ENCODE measurements around the gene MNT.

DNA sequence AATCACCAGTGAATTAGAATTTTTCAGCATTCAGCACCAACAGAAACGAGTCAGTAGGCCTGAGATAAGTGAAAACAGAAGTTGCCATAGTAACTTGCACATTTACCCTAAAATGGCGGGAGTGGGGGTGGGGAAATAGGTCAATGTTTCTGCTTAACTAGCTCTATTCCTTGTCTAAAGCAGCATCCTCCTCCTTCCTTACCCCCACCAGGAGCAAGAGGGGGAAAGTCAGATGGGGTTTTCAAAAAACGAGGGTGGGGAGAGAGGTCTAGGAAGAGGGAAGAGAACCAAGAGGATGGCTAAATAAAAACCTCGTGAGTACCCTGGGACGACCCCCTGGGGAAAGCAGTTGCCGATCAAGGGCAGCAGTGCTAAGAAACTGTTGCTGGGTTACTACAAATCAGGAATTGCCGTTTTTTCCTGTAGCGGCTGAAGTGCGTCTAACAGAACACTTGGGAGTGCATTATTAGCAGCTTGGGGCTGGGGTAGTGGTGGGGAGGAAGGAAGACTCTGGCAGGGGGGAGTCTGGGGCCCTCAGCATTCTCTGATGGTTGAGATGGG lies 34.4 kb upstream of the MNT start:
- TF ChIP-seq CTCF (IDR thresholded peaks at IDR 0.05) (no peak), ZFX (IDR thresholded peaks at IDR 0.05; ENCODE audit: borderline replicate concordance) (no peak)
